ENCODE results near the gene CACNB1.

The CACNB1 gene

DNA sequence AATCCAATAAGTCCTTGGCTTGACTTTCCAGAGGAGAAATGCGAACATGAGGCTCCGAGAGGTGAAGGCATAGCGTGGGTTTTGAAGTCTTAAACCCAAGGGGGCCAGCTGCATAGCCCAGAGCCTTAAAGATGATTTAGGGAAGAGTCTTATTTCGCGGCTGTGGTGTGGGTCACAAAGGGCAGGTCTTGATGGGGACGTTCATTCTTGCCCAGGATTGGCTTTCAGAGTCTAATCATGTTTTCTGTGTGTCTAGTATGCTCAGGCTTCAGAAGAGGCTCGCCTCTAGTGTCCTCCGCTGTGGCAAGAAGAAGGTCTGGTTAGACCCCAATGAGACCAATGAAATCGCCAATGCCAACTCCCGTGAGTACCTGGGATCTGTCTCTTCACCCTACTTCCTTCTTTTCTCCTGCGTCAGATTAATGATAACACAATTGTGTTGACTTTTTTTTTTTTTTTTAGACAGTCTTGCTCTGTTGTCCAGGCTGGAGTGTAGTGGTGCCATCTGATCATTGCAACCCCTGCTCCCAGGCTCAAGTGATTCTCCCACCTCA is 3.6 kb upstream of the CACNB1 start:
- DNase-seq (ENCODE audit: low read depth): no peak

DNA sequence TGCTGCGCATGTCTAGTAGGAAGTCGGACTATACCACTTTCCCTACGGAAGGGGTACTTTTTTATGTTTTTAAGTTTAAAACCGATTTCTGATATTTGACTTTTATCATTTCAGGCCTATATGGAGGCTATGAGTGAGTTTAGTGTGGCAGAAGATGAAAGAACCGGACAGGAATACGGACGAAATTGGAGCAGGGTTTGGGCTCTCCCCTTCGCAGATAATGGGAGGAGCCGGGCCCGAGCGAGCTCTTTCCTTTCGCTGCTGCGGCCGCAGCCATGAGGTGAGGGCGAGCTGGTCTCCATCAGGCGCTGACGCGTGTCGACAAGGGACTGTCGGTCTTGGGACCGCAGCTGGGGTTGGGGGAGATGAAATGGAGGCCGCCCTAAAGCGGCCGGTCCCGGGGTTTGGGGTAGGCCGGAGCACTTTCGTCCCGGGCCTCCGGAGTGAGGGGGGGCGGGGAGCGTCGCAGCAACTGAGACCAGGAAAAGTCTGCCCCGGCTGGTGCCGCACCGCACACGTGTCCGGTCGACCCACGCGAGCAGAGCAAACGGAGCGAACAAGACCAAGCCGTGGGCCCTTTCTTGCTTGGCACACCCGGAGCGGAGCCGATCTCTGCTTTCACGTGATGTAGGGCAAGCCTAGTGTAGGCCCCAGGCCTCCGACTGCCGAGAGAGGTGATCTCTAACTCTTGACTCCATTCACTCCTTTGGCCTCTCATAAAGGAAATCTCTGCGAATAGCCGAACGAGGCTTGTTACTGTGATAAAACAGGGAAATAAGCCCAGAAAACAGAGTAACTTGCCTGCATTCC is 2.8 kb upstream of the CACNB1 start, which contains the start of gene RPL19:
TSS of gene RPL19 (plus strand) at position 214 of the 810 bp plus-strand sequence. CDS start at position 276, 62 bp downstream.
- peak; percentile 69 for DNase-seq (ENCODE audit: low read depth)

GRCh38 chr17:39199820-39200069 is 2.3 kb upstream of the CACNB1 start:
- peak; percentile 85 for DNase-seq (ENCODE audit: low read depth)

- no peak for DNase-seq (ENCODE audit: low read depth)
Observed at GRCh38 chr17:39198186-39198566, 707 bp upstream of the CACNB1 start.

DNA sequence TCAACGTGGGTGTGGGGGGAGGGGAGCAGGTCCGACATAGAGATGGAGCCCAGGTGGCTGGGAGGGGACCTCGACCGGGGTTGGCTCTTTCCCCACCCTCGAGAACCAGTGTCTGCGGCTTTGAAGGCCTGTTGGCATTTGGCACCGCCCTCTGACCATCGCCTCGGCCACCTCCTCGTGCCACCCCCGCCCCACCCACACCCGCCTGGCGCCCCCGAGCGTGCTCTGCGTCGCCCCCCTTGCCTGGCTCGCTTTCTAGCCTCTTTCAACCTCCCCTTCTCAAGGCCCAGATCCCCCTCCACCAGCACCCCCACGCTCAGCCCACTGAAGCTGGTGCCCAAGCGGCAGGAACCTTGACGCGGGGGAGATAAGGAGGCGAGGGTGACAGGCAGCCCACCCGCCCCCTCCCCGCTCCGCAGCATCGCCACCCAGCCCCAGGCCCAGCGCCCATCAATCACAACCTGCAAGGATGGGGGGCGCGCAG is 619 bp downstream of the CACNB1 start:
- DNase-seq (ENCODE audit: low read depth): no peak

DNA sequence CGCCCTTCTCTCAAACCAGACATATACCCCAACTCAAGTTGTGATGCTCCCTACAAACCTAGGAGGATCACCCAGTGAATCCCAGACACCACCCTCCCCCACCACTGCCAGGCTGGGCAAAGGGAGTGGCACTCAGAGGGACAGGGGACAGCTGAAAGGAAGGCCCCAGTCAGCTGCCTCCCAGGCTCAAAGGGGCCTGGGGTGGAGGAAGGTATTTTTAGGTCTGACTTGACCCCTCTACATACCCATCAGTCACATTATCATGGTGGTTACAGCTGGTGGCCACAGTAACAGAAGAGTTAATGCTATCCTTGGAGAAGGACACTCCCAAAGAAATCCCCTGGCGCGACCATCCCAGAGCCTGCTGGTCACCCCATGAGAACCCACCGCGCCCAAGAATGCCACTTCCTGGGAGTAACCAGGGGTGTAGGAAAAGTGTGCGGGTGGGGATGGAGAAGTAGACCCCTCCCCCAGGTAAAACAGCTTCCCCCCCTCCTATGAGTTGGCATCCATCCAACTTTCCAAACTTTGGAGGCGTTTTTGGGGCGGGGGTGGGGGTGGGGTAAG is 1.1 kb downstream of the CACNB1 start:
- no peak for DNase-seq (ENCODE audit: low read depth)

GRCh38 chr17:39195568-39196160 is 1.8 kb downstream of the CACNB1 start:
- no peak for DNase-seq (ENCODE audit: low read depth)

GRCh38 chr17:39194985-39195524 is 2.4 kb downstream of the CACNB1 start:
- no peak for DNase-seq (ENCODE audit: low read depth)

GRCh38 chr17:39194089-39194984 is 3.1 kb downstream of the CACNB1 start:
- DNase-seq (ENCODE audit: low read depth): no peak

DNA sequence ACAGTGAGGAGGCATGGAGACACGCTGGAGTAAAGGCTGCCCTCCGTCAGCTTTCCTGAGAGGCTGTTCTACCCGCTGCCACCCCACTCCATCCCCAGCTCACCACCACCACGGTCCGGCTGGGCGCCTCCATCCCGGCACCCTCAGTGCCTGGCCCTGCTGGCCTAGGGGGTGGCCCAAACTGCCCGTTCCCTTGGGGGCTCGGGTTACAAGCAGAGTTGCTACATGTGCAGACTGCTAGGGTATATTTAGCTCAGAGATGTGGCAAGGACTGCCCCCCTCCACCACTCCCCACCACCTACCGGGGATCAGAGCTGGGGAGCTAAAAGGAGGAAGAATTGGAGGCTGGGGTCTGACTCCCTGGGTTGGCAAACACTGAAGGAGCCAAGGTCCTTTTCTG is 4.1 kb downstream of the CACNB1 start:
- no peak for DNase-seq (ENCODE audit: low read depth)

DNA sequence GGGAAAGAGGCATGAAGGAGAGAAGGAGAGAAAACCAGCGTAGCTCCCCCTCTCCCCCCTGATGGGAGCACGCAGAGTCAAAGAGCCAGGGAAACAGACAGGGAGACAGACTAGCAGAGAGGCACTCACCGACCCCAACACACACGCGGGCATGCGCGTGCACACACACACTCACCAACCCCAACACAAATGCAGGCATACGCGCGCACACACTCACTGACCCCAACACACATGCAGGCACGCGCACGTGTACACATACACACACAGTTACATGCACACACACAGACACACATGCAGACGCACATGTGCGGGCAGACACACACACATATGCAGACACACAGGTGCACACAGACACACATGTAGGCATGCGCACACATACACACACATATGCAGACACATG is 4.6 kb downstream of the CACNB1 start:
- no peak for DNase-seq (ENCODE audit: low read depth)

- DNase-seq (ENCODE audit: low read depth): no peak
Observed at GRCh38 chr17:39191750-39192510, 5.5 kb downstream of the CACNB1 start.

DNA sequence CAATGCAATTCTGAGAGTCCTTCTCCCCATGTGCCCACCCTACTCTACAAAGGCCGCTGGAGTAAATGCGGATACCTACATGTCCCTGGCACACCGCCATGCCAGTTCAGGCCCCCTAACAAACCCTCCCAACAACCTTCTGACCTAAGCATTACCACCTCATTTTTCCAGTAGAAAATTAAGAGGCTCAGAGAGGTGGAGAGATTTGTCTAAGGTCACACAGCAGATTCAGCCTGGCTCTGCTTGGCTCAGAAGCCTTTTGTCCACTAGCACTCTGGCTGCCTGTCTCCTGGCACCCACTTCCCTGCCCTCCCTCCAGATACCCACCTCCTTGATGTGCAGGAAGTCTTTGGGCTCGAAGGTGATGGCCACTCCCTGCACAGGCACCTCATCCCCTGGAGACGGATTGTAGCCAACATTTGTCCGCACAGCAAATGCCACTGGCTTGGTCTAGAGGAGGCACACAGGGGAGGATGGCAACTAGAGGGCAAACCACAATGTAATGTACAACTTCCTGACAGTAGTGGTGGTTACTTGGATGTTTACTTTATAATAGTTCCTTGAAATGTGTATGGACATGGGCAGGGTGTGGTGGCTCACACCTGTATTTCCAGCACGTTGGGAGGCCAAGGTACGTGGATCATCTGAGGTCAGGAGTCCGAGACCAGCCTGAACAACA is 10.2 kb downstream of the CACNB1 start:
- DNase-seq (ENCODE audit: low read depth): no peak

GRCh38 chr17:39186481-39187002 is 10.9 kb downstream of the CACNB1 start:
- no peak for DNase-seq (ENCODE audit: low read depth)

- DNase-seq (ENCODE audit: low read depth): no peak
Observed at GRCh38 chr17:39183720-39184119, 13.7 kb downstream of the CACNB1 start.

DNA sequence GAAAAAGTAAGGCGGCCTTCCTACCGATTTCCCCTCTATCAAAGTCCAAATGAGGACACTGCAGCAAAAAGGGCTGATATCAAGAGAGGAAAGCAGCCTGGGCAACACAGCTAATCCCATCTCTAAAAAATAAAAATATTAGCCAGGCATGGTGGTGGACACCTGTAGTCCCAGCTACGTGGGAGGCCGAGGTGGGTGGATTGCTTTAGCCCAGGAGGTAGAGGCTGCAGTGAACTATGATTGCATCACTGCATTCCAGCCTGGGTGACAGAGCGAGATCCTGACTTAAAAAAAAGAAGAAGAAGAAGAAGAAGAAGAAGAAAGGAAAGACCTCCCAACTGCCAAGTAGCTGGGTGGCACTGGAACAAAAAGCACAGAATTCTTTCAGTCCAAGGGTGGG is 14.4 kb downstream of the CACNB1 start:
- no peak for DNase-seq (ENCODE audit: low read depth)

DNA sequence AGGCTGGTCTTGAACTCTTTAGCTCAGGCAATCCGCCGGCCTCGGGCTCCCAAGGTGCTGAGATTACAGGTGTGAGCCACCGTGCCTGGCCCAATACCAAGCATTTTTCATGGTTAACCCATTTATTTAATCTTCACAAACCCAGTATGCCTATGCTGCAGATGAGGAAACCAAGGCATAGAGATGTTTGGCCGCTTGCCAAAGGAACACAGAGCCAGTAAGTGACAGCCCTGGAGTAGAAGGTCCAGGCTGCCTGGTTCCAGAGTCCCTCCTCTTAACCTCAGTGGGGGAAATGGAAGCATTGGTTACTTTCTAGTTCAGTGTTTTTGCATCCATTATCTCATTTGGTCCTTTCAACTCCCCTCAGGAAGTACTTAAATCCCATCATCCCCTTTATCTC is 16.2 kb downstream of the CACNB1 start:
- DNase-seq (ENCODE audit: low read depth): no peak

DNA sequence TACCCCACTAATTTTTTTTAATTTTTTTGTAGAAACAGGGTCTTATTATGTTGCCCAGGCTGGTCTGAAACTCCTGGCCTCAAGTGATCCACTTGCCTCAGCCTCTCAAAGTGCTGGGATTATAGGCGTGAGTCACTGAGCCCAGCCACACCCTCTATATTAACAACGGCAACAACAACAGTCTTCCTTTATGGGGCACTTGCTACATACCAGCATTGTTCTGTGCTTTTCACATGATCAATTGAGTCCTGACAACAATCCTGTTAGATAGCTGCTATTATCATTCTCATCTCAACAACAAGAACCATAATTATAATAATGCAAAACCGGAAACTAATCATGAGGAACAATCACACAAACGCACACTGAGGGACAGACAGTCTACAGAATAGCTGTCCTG is 18.9 kb downstream of the CACNB1 start:
- DNase-seq (ENCODE audit: low read depth): no peak

GRCh38 chr17:39177256-39177655 is 20.2 kb downstream of the CACNB1 start:
- no peak for DNase-seq (ENCODE audit: low read depth)

GRCh38 chr17:39175695-39176093 is 21.8 kb downstream of the CACNB1 start:
- no peak for DNase-seq (ENCODE audit: low read depth)

Data from activated T-cell treated with anti-CD3 and anti-CD28 coated beads for 24 hours (primary cell).